ENCODE results near the gene SLC43A2. TPM values are rescaled to one million over a fixed set of nuclear protein-coding genes. Genes with fewer than 3 reads are reported as not detected.

SLC43A2 gene
- polyA plus RNA-seq, 1 of the 3 experiments (the other 2 are of a cell fraction): 9.8 TPM

DNA sequence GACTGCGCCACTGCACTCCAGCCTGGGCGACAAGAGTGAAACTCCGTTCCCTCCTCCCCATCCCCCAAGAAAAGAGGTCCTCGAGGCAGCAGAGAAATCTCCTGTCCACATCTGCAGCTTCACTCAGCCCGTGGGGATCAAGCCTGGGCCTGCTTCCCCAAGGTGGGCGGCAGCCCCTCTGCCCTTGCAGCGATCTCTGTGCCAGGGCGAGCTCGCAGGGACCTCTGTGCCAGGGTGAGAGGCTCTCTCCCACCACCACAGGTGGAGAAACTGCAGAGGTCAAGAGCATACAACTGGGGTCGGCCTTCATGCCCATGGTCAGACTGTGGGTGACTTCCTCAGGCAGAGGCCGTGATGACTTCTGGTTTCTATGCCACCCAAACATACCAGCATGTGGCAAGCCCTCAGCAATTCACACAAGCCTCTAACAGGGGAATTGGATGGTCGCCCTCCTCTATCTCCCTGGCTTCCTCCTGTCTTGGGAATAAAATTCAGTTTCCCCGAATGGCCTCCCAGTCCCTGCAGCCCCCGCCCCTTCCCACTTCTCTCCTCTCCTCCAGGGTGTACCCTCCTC, 5.5 kb downstream of the SLC43A2 start:
- Histone ChIP-seq H3K9me3 (no peaks in the 10 kb centered on the region), H3K4me2 (no peak overlapping the region), H3F3A (replicated peaks; ENCODE audit: insufficient read depth) (no peaks in the 10 kb centered on the region), H4K20me1 (ENCODE audit: insufficient read depth) (no peaks in the 10 kb centered on the region), H3K4me3 (ENCODE audit: low read depth in 2 of 2, low read length in 1 of 2) (no peak overlapping the region), H3K36me3 (replicated peaks in 1 of 2; ENCODE audit: control insufficient read depth in 1 of 2, insufficient read depth in 2 of 2, low read length in 1 of 2) (no peaks in the 10 kb centered on the region), H3K27ac (ENCODE audit: low read depth in 2 of 2, low read length in 1 of 2) (no peak overlapping the region), H3K27me3 (ENCODE audit: insufficient read depth) (no peaks in the 10 kb centered on the region), H3K79me2 (ENCODE audit: insufficient read depth) (no peaks in the 10 kb centered on the region), H3K9ac (no peak overlapping the region), H2AFZ (ENCODE audit: low read depth) (no peak overlapping the region), H3K4me1 (ENCODE audit: control insufficient read depth in 1 of 2, insufficient read depth in 2 of 2, low read depth in 1 of 2, low read length in 1 of 2) (peaks cover 0 to 8% of the 10 kb centered on the region in 2 experiments; a peak in 1 of 4 replicates), H3K9me2 (no peaks in the 10 kb centered on the region)
- TF ChIP-seq, protein P1, sequence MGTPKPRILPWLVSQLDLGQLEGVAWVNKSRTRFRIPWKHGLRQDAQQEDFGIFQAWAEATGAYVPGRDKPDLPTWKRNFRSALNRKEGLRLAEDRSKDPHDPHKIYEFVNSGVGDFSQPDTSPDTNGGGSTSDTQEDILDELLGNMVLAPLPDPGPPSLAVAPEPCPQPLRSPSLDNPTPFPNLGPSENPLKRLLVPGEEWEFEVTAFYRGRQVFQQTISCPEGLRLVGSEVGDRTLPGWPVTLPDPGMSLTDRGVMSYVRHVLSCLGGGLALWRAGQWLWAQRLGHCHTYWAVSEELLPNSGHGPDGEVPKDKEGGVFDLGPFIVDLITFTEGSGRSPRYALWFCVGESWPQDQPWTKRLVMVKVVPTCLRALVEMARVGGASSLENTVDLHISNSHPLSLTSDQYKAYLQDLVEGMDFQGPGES (IDR thresholded peaks at IDR 0.05; ENCODE audit: low read depth, low read length): no peak
- no peak for TF ChIP-seq EP300 (IDR thresholded peaks at IDR 0.05; ENCODE audit: borderline replicate concordance in 1 of 2, low read depth in 1 of 2, low read length in 1 of 2)
- TF ChIP-seq, protein P2, sequence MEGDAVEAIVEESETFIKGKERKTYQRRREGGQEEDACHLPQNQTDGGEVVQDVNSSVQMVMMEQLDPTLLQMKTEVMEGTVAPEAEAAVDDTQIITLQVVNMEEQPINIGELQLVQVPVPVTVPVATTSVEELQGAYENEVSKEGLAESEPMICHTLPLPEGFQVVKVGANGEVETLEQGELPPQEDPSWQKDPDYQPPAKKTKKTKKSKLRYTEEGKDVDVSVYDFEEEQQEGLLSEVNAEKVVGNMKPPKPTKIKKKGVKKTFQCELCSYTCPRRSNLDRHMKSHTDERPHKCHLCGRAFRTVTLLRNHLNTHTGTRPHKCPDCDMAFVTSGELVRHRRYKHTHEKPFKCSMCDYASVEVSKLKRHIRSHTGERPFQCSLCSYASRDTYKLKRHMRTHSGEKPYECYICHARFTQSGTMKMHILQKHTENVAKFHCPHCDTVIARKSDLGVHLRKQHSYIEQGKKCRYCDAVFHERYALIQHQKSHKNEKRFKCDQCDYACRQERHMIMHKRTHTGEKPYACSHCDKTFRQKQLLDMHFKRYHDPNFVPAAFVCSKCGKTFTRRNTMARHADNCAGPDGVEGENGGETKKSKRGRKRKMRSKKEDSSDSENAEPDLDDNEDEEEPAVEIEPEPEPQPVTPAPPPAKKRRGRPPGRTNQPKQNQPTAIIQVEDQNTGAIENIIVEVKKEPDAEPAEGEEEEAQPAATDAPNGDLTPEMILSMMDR (IDR thresholded peaks at IDR 0.05): no peak
- TF ChIP-seq RCOR1 (IDR thresholded peaks at IDR 0.05; ENCODE audit: low read length): no peak
- TF ChIP-seq, protein P3, sequence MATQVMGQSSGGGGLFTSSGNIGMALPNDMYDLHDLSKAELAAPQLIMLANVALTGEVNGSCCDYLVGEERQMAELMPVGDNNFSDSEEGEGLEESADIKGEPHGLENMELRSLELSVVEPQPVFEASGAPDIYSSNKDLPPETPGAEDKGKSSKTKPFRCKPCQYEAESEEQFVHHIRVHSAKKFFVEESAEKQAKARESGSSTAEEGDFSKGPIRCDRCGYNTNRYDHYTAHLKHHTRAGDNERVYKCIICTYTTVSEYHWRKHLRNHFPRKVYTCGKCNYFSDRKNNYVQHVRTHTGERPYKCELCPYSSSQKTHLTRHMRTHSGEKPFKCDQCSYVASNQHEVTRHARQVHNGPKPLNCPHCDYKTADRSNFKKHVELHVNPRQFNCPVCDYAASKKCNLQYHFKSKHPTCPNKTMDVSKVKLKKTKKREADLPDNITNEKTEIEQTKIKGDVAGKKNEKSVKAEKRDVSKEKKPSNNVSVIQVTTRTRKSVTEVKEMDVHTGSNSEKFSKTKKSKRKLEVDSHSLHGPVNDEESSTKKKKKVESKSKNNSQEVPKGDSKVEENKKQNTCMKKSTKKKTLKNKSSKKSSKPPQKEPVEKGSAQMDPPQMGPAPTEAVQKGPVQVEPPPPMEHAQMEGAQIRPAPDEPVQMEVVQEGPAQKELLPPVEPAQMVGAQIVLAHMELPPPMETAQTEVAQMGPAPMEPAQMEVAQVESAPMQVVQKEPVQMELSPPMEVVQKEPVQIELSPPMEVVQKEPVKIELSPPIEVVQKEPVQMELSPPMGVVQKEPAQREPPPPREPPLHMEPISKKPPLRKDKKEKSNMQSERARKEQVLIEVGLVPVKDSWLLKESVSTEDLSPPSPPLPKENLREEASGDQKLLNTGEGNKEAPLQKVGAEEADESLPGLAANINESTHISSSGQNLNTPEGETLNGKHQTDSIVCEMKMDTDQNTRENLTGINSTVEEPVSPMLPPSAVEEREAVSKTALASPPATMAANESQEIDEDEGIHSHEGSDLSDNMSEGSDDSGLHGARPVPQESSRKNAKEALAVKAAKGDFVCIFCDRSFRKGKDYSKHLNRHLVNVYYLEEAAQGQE (IDR thresholded peaks at IDR 0.05; ENCODE audit: low read depth, low read length): no peak
- no peak for TF ChIP-seq TCF12 (IDR thresholded peaks at IDR 0.05)
- TF ChIP-seq, protein P4, sequence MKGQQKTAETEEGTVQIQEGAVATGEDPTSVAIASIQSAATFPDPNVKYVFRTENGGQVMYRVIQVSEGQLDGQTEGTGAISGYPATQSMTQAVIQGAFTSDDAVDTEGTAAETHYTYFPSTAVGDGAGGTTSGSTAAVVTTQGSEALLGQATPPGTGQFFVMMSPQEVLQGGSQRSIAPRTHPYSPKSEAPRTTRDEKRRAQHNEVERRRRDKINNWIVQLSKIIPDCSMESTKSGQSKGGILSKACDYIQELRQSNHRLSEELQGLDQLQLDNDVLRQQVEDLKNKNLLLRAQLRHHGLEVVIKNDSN (IDR thresholded peaks at IDR 0.05; ENCODE audit: borderline replicate concordance, low read depth): no peak
- no peak for TF ChIP-seq POLR2AphosphoS5 (IDR thresholded peaks at IDR 0.05; ENCODE audit: low read depth, low read length)
- TF ChIP-seq FOSL2 (IDR thresholded peaks at IDR 0.05; ENCODE audit: borderline replicate concordance, low read depth): no peak
- TF ChIP-seq, protein P5, sequence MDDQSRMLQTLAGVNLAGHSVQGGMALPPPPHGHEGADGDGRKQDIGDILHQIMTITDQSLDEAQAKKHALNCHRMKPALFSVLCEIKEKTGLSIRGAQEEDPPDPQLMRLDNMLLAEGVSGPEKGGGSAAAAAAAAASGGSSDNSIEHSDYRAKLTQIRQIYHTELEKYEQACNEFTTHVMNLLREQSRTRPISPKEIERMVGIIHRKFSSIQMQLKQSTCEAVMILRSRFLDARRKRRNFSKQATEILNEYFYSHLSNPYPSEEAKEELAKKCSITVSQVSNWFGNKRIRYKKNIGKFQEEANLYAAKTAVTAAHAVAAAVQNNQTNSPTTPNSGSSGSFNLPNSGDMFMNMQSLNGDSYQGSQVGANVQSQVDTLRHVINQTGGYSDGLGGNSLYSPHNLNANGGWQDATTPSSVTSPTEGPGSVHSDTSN (IDR thresholded peaks at IDR 0.05): no peak
- no peak for TF ChIP-seq TEAD4 (IDR thresholded peaks at IDR 0.05; ENCODE audit: borderline replicate concordance, insufficient read depth)
- no peak for TF ChIP-seq FOXM1 (IDR thresholded peaks at IDR 0.05; ENCODE audit: low read depth)
- TF ChIP-seq, protein P6, sequence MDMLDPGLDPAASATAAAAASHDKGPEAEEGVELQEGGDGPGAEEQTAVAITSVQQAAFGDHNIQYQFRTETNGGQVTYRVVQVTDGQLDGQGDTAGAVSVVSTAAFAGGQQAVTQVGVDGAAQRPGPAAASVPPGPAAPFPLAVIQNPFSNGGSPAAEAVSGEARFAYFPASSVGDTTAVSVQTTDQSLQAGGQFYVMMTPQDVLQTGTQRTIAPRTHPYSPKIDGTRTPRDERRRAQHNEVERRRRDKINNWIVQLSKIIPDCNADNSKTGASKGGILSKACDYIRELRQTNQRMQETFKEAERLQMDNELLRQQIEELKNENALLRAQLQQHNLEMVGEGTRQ (IDR thresholded peaks at IDR 0.05; ENCODE audit: borderline replicate concordance, low read depth, low read length): no peak
- TF ChIP-seq ELF1 (IDR thresholded peaks at IDR 0.05): no peak
- TF ChIP-seq NRF1 (IDR thresholded peaks at IDR 0.05; ENCODE audit: low read depth, low read length): no peak
- no peak for TF ChIP-seq YY1 (IDR thresholded peaks at IDR 0.05; ENCODE audit: low read depth)
- no peak for TF ChIP-seq FOXJ3 (CRISPR knock-in tag; IDR thresholded peaks at IDR 0.05)
- no peak for TF ChIP-seq RAD21 (IDR thresholded peaks at IDR 0.05; ENCODE audit: low read length)
- TF ChIP-seq NFIC (IDR thresholded peaks at IDR 0.05; ENCODE audit: borderline replicate concordance): no peak
- ChIA-PET POLR2A (no interaction called here), CTCF (interaction anchor here (2.9 kb wide), 1 partner anchor 49 kb away, joined by 14 read pairs; no protein-coding TSS in a partner anchor)
- WGBS (ENCODE audit: low lambda C conversion rate): 80% methylated on average over 7 of the region's 14 CpGs
- no peak for DNase-seq

Measured in SK-N-SH (cell line).